Measurements from ENCODE around the gene WDR49.

- TF ChIP-seq CTCF (IDR thresholded peaks at IDR 0.05; ENCODE audit: insufficient read depth, low read depth, low read length): no peak
- no peak for TF ChIP-seq EZH2 (IDR thresholded peaks at IDR 0.05; ENCODE audit: insufficient read depth, low read length)
Measured at GRCh38 chr3:167473863-167474262, 179.9 kb downstream of the WDR49 start, which contains the start of gene SERPINI2.

All from astrocyte (in vitro differentiated cells and primary cell).